Suprapubic skin (tissue), 3 donors: Measurements from ENCODE around the gene CELSR3.

Source experiments
- EP300 ChIP-seq: sonication (generic); formaldehyde crosslinking; IDR thresholded peaks from one replicate; pipeline ENCODE4 v1.6.1; 2017; ENCODE audit warnings: antibody characterized with exemption
- TF ChIP-seq, protein P1 (sequence below), 2 donors: fragments of 200-600 bp in 1 of 2; fragments of 450-650 bp in 1 of 2; sonication (generic) in 1 of 2; IDR thresholded peaks; one replicate each; pipeline ENCODE4 v1.5.1; 2016 to 2019; ENCODE audit warnings: antibody characterized with exemption in 2 of 2, mild to moderate bottlenecking in 1 of 2, moderate library complexity in 1 of 2

- TF ChIP-seq, protein P1, sequence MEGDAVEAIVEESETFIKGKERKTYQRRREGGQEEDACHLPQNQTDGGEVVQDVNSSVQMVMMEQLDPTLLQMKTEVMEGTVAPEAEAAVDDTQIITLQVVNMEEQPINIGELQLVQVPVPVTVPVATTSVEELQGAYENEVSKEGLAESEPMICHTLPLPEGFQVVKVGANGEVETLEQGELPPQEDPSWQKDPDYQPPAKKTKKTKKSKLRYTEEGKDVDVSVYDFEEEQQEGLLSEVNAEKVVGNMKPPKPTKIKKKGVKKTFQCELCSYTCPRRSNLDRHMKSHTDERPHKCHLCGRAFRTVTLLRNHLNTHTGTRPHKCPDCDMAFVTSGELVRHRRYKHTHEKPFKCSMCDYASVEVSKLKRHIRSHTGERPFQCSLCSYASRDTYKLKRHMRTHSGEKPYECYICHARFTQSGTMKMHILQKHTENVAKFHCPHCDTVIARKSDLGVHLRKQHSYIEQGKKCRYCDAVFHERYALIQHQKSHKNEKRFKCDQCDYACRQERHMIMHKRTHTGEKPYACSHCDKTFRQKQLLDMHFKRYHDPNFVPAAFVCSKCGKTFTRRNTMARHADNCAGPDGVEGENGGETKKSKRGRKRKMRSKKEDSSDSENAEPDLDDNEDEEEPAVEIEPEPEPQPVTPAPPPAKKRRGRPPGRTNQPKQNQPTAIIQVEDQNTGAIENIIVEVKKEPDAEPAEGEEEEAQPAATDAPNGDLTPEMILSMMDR (IDR thresholded peaks at IDR 0.05), result no peak
- no peak for TF ChIP-seq EP300
Observed at GRCh38 chr3:48690846-48691458, 28.3 kb upstream of the CELSR3 start.
